GM21390 (cell line): ENCODE results near the gene CNN2.

Experiments
- ATAC-seq: cut with Tn5 transposase; IDR thresholded peaks from one replicate; pipeline ENCODE4 v1.9.1; 2021; ENCODE audit not compliant: unreplicated experiment

The CNN2 gene

GRCh38 chr19:1026783-1027649, 608 bp downstream of the CNN2 start:
- no peak for ATAC-seq

- ATAC-seq = no peak
These were observed 1.2 kb downstream of the CNN2 start for GRCh38 chr19:1027650-1028061.

GRCh38 chr19:1028062-1028926, 1.9 kb downstream of the CNN2 start:
- no peak for ATAC-seq

- no peak for ATAC-seq
These were observed 6.0 kb downstream of the CNN2 start for GRCh38 chr19:1032264-1032867.

- ATAC-seq = no peak
These were observed 9.7 kb downstream of the CNN2 start for GRCh38 chr19:1035998-1036621.

- no peak for ATAC-seq
These were observed 11.2 kb downstream of the CNN2 start for GRCh38 chr19:1037621-1038064.

- ATAC-seq = no peak
These were observed 12.7 kb downstream of the CNN2 start for GRCh38 chr19:1038978-1039645.

- ATAC-seq = peak; percentile 61
These were observed 13.5 kb downstream of the CNN2 start, which contains the start of gene ABCA7 for GRCh38 chr19:1039646-1040475. Gene ABCA7 (plus strand): TSS chr19:1040107. CDS start chr19:1041362, 1,255 bp downstream.

- peak; percentile 29 for ATAC-seq
These were observed 14.3 kb downstream of the CNN2 start for GRCh38 chr19:1040476-1041271.

- no peak for ATAC-seq
These were observed 14.9 kb downstream of the CNN2 start for GRCh38 chr19:1041272-1041834.

GRCh38 chr19:1041835-1042685, 15.7 kb downstream of the CNN2 start:
- ATAC-seq = no peak

- no peak for ATAC-seq
These were observed 16.5 kb downstream of the CNN2 start for GRCh38 chr19:1042689-1043511.

GRCh38 chr19:1045247-1045603, 18.8 kb downstream of the CNN2 start:
- ATAC-seq = no peak

- no peak for ATAC-seq
These were observed 19.8 kb downstream of the CNN2 start for GRCh38 chr19:1046117-1046626.

GRCh38 chr19:1046836-1047695, 20.7 kb downstream of the CNN2 start:
- ATAC-seq = no peak
